GM19328 (cell line): ENCODE data around the gene TANC1.

ENCODE experiments used
- ATAC-seq: cut with Tn5 transposase; IDR thresholded peaks from one replicate; pipeline ENCODE4 v1.9.1; 2021; ENCODE audit warnings: mild to moderate bottlenecking, moderate library complexity; ENCODE audit not compliant: unreplicated experiment

TANC1 gene

GRCh38 chr2:159053161-159054031 is 85.0 kb downstream of the TANC1 start:
- ATAC-seq, result no peak

GRCh38 chr2:159054032-159054334 is 85.5 kb downstream of the TANC1 start:
- no peak for ATAC-seq

- no peak for ATAC-seq
Observed at GRCh38 chr2:159054985-159055384, 86.5 kb downstream of the TANC1 start.

GRCh38 chr2:159060518-159060917 is 92.1 kb downstream of the TANC1 start:
- ATAC-seq, result no peak

GRCh38 chr2:159063677-159064076 is 95.2 kb downstream of the TANC1 start:
- ATAC-seq, result no peak

GRCh38 chr2:159064446-159065301 is 96.2 kb downstream of the TANC1 start:
- no peak for ATAC-seq

GRCh38 chr2:159065313-159065712 is 96.9 kb downstream of the TANC1 start:
- ATAC-seq, result no peak

- no peak for ATAC-seq
Observed at GRCh38 chr2:159065891-159066290, 97.5 kb downstream of the TANC1 start.

GRCh38 chr2:159066541-159067156 is 98.2 kb downstream of the TANC1 start:
- ATAC-seq, result no peak

- ATAC-seq, result no peak
Observed at GRCh38 chr2:159067971-159068370, 99.5 kb downstream of the TANC1 start.

GRCh38 chr2:159069229-159069628 is 100.8 kb downstream of the TANC1 start:
- ATAC-seq, result no peak

GRCh38 chr2:159070235-159070634 is 101.8 kb downstream of the TANC1 start:
- no peak for ATAC-seq

GRCh38 chr2:159071190-159071915 is 102.9 kb downstream of the TANC1 start:
- ATAC-seq, result no peak

- ATAC-seq, result no peak
Observed at GRCh38 chr2:159072795-159073194, 104.4 kb downstream of the TANC1 start.

- ATAC-seq, result no peak
Observed at GRCh38 chr2:159073256-159073655, 104.8 kb downstream of the TANC1 start.

GRCh38 chr2:159074605-159075004 is 106.2 kb downstream of the TANC1 start:
- ATAC-seq, result no peak

GRCh38 chr2:159075727-159076126 is 107.3 kb downstream of the TANC1 start:
- ATAC-seq, result no peak

- ATAC-seq, result no peak
Observed at GRCh38 chr2:159076241-159076640, 107.8 kb downstream of the TANC1 start.

- ATAC-seq, result no peak
Observed at GRCh38 chr2:159077869-159078268, 109.4 kb downstream of the TANC1 start.

GRCh38 chr2:159078443-159078842 is 110.0 kb downstream of the TANC1 start:
- ATAC-seq, result no peak

GRCh38 chr2:159080641-159081040 is 112.2 kb downstream of the TANC1 start:
- no peak for ATAC-seq
